Measurements from ENCODE around the gene THSD4. TPM values are rescaled to one million over a fixed set of nuclear protein-coding genes. Genes with fewer than 3 reads are reported as not detected.

THSD4 gene
- polyA plus RNA-seq, 1 donor (not counting 4 experiments of a cell fraction or from before 2014, with no cell fraction given) = 24.5 TPM

DNA sequence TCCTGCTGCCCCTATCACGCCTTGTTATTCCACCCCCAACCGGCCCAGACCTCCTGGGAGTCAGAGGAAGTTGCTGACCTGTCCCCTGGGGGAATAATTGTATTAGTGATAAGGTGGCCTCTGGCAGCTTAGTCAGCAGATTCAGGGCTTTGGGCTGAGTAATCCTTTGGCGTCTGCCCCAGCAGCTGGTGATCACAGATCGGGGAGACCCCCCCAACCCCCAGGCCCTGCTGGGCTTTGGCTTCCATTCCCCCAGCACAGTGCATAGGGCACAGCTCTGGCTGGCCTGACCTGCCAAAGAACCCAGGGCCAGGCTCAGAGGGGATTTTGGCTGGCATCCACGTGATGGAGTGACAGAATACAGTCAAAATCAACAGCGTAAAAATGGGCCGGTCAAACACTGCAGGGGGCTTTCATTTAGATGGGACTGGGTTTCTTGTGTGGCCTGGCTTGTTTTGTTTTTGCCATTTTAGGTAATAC, 691.2 kb downstream of the THSD4 start:
- H3K27ac ChIP-seq (ENCODE audit: control insufficient read depth, insufficient read depth, low read length) = no peak overlapping the region
- no peak overlapping the region for H2AFZ ChIP-seq (ENCODE audit: control insufficient read depth, low read length)
- H3K4me1 ChIP-seq (ENCODE audit: control insufficient read depth, extremely low read depth, insufficient read depth, low read length) = peaks cover 10% of the 10 kb centered on the region
- no peak overlapping the region for H3K9ac ChIP-seq (ENCODE audit: control insufficient read depth, extremely low read depth, insufficient read depth, low read length)
- DNase-seq (ENCODE audit: low read depth, low spot score) (no peak), FAIRE-seq (no peak)
- H3K4me3 ChIP-seq (ENCODE audit: control insufficient read depth in 2 of 3, extremely low read depth in 1 of 3, insufficient read depth in 2 of 3, low read depth in 1 of 3, low read length in 3 of 3) = no peak overlapping the region
- peaks cover 0 to 2% of the 10 kb centered on the region in 2 experiments for H3K36me3 ChIP-seq (ENCODE audit: control insufficient read depth in 2 of 2, extremely low read depth in 1 of 2, insufficient read depth in 2 of 2, low read length in 2 of 2)
- H3K79me2 ChIP-seq (ENCODE audit: control insufficient read depth, insufficient read depth, low read length) = no peaks in the 10 kb centered on the region
- H3K9me1 ChIP-seq (ENCODE audit: control insufficient read depth, extremely low read depth, insufficient read depth, low read length) = no peaks in the 10 kb centered on the region
- dilution Hi-C loops (cut with MboI; ENCODE audit: extremely low pct_ligation_motif_present, low sequenced_read_pairs) = no loop called here
- no peaks in the 10 kb centered on the region for H3K27me3 ChIP-seq (ENCODE audit: control insufficient read depth, extremely low read depth, insufficient read depth, low read length)
- H3K4me2 ChIP-seq (ENCODE audit: control insufficient read depth, extremely low read depth, insufficient read depth, low read depth, low read length) = no peak overlapping the region
- H4K20me1 ChIP-seq (ENCODE audit: control insufficient read depth, extremely low read depth, insufficient read depth, low read length) = no peaks in the 10 kb centered on the region
- H3K9me3 ChIP-seq (ENCODE audit: control insufficient read depth, low read depth, low read length) = no peaks in the 10 kb centered on the region
- TF ChIP-seq, protein P1, sequence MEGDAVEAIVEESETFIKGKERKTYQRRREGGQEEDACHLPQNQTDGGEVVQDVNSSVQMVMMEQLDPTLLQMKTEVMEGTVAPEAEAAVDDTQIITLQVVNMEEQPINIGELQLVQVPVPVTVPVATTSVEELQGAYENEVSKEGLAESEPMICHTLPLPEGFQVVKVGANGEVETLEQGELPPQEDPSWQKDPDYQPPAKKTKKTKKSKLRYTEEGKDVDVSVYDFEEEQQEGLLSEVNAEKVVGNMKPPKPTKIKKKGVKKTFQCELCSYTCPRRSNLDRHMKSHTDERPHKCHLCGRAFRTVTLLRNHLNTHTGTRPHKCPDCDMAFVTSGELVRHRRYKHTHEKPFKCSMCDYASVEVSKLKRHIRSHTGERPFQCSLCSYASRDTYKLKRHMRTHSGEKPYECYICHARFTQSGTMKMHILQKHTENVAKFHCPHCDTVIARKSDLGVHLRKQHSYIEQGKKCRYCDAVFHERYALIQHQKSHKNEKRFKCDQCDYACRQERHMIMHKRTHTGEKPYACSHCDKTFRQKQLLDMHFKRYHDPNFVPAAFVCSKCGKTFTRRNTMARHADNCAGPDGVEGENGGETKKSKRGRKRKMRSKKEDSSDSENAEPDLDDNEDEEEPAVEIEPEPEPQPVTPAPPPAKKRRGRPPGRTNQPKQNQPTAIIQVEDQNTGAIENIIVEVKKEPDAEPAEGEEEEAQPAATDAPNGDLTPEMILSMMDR (optimal IDR thresholded peaks at IDR 0.05 in 1 of 3, IDR thresholded peaks at IDR 0.05 in 1 of 3, conservative IDR thresholded peaks at IDR 0.05 in 1 of 3; ENCODE audit: extremely low read depth in 1 of 3, insufficient read depth in 2 of 3, low read length in 3 of 3) = no peak
- TF ChIP-seq EZH2 (IDR thresholded peaks at IDR 0.05; ENCODE audit: low read length) = no peak

DNA sequence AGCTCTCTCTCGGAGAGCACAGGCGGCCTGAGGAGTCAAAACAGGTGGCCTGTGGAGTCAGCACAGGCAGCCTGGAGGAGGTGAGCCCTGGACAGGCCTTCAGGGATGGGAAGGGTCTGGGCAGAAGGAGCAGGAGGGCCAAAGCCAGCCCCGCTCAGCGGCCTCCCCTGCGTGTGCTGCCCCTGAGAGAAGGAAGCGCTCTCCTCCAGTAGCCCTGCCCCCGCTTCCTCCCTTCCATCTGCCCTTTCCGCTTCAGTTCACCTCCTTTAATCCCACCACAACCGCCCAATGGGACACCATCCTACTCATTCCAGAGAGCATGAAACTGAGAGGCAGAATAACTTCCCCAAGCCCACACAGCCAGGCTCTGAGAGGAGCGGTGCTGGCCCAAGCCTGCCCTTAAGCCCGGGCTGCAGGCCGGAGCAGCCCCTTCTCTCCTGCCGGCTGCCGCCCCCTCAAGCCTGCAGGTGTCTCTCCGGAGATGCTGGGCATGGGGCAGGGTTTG, 691.9 kb downstream of the THSD4 start:
- Histone ChIP-seq H3K4me1 (ENCODE audit: control insufficient read depth, extremely low read depth, insufficient read depth, low read length) (peaks cover 10% of the 10 kb centered on the region), H3K27me3 (ENCODE audit: control insufficient read depth, extremely low read depth, insufficient read depth, low read length) (no peaks in the 10 kb centered on the region), H3K9me3 (ENCODE audit: control insufficient read depth, low read depth, low read length) (no peaks in the 10 kb centered on the region), H3K79me2 (ENCODE audit: control insufficient read depth, insufficient read depth, low read length) (no peaks in the 10 kb centered on the region), H3K36me3 (ENCODE audit: control insufficient read depth in 2 of 2, extremely low read depth in 1 of 2, insufficient read depth in 2 of 2, low read length in 2 of 2) (peaks cover 0 to 5% of the 10 kb centered on the region in 2 experiments), H3K4me2 (ENCODE audit: control insufficient read depth, extremely low read depth, insufficient read depth, low read depth, low read length) (no peak overlapping the region), H3K9me1 (ENCODE audit: control insufficient read depth, extremely low read depth, insufficient read depth, low read length) (no peaks in the 10 kb centered on the region), H3K27ac (ENCODE audit: control insufficient read depth, insufficient read depth, low read length) (no peak overlapping the region), H3K4me3 (ENCODE audit: control insufficient read depth in 2 of 3, extremely low read depth in 1 of 3, insufficient read depth in 2 of 3, low read depth in 1 of 3, low read length in 3 of 3) (no peak overlapping the region), H2AFZ (ENCODE audit: control insufficient read depth, low read length) (no peak overlapping the region), H4K20me1 (ENCODE audit: control insufficient read depth, extremely low read depth, insufficient read depth, low read length) (no peaks in the 10 kb centered on the region), H3K9ac (ENCODE audit: control insufficient read depth, extremely low read depth, insufficient read depth, low read length) (no peak overlapping the region)
- FAIRE-seq (no peak), DNase-seq (ENCODE audit: low read depth, low spot score) (no peak)
- no peak for TF ChIP-seq EZH2 (IDR thresholded peaks at IDR 0.05; ENCODE audit: low read length)
- TF ChIP-seq, protein P1 (optimal IDR thresholded peaks at IDR 0.05 in 1 of 3, IDR thresholded peaks at IDR 0.05 in 1 of 3, conservative IDR thresholded peaks at IDR 0.05 in 1 of 3; ENCODE audit: extremely low read depth in 1 of 3, insufficient read depth in 2 of 3, low read length in 3 of 3) = no peak
- dilution Hi-C loops (cut with MboI; ENCODE audit: extremely low pct_ligation_motif_present, low sequenced_read_pairs) = no loop called here
